Body of pancreas (tissue), 4 donors: Measurements from ENCODE around the gene SLC35G1.

ENCODE experiments used
- CTCF ChIP-seq, 7 experiments: fragments of 450-650 bp in 4 of 7; fragments of 200-600 bp in 3 of 7; sonication (generic) in 3 of 7; IDR thresholded peaks; one replicate each; pipeline ENCODE4 v1.5.1; 2016 to 2019; ENCODE audit warnings: antibody characterized with exemption in 7 of 7
- POLR2A ChIP-seq, 3 donors: fragments of 450-650 bp; IDR thresholded peaks; one replicate each; pipeline ENCODE4 v1.6.1; 2016; ENCODE audit warnings: antibody characterized with exemption in 3 of 3, mild to moderate bottlenecking in 2 of 3

DNA sequence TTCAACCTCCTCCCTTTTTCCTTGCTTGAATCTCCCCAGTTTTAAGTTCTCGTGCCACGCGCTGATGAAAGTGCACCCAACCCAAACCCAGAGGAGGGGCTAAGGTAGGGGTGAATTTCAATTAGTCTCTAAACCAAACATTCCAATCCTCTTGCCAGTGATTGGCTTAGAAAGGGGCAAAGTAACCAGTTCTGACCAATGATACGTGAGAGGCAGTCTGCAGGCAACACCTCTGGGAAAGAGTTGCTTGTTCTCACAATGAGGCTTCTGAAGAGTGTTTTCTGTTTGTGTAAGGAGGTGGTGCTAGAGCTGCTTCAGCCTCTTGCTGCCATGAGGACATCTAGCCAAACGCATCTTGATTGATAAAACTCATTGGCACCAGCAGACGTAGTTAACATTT is 21.8 kb downstream of the SLC35G1 start:
- TF ChIP-seq CTCF (IDR thresholded peaks at IDR 0.05): no peak
- TF ChIP-seq POLR2A (IDR thresholded peaks at IDR 0.05): no peak
